ENCODE data around the gene BPIFB6. TPM values are rescaled to one million over a fixed set of nuclear protein-coding genes. Genes with fewer than 3 reads are reported as not detected.

The BPIFB6 gene
- total and polyA plus RNA-seq, 2 donors (not counting 3 experiments of a cell fraction or from before 2014, with no cell fraction given) = not detected

GRCh38 chr20:33021879-33022278, 9.6 kb upstream of the BPIFB6 start:
- no peaks in the 10 kb centered on the region for H3K9me3 ChIP-seq (replicated peaks; ENCODE audit: control insufficient read depth, insufficient read depth, low read length)
- intact Hi-C loops (cut with micrococcal nuclease) (no loop called here), dilution Hi-C loops (cut with MboI; ENCODE audit: extremely low pct_ligation_motif_present, low sequenced_read_pairs) (no loop called here)
- TF ChIP-seq POLR2AphosphoS5 (IDR thresholded peaks at IDR 0.05; ENCODE audit: insufficient read depth, low read depth, low read length) (no peak), FOS (IDR thresholded peaks at IDR 0.05; ENCODE audit: borderline replicate concordance, insufficient read depth, low read length) (no peak), JUN (IDR thresholded peaks at IDR 0.05; ENCODE audit: borderline replicate concordance, insufficient read depth, insufficient read length, low read depth) (no peak), MAX (IDR thresholded peaks at IDR 0.05; ENCODE audit: insufficient read depth, insufficient read length) (no peak), CTCF (IDR thresholded peaks at IDR 0.05; ENCODE audit: extremely low read depth in 1 of 2, insufficient read depth in 1 of 2, low read depth in 1 of 2, low read length in 2 of 2) (no peak), GATA2 (IDR thresholded peaks at IDR 0.05; ENCODE audit: insufficient read depth, insufficient read length, low read depth, low read length) (no peak), POLR2A (IDR thresholded peaks at IDR 0.05; ENCODE audit: low read depth, low read length) (no peak), EZH2 (IDR thresholded peaks at IDR 0.05; ENCODE audit: borderline replicate concordance, low read depth, low read length, severe bottlenecking) (no peak), MYC (IDR thresholded peaks at IDR 0.05; ENCODE audit: low read depth, low read length) (no peak)
- no peak overlapping the region for H3K27ac ChIP-seq (ENCODE audit: insufficient read depth, low read depth, low read length)
- H3K4me3 ChIP-seq (replicated peaks in 1 of 3; ENCODE audit: insufficient read depth in 1 of 3, low read depth in 1 of 3, low read length in 3 of 3) = no peak overlapping the region
- H3K27me3 ChIP-seq (ENCODE audit: control insufficient read depth in 2 of 2, insufficient read depth in 2 of 2, low read length in 2 of 2) = no peaks in the 10 kb centered on the region
- ChIA-PET CTCF (no interaction called here), POLR2A (no interaction called here)
- no peak overlapping the region for H3K9ac ChIP-seq (replicated peaks; ENCODE audit: extremely low read depth, insufficient read depth, low read length)
- H4K20me1 ChIP-seq (replicated peaks; ENCODE audit: control insufficient read depth, extremely low read depth, insufficient read depth, low read length) = no peaks in the 10 kb centered on the region
- H3K4me2 ChIP-seq (ENCODE audit: insufficient read depth, low read length) = no peak overlapping the region
- no peak overlapping the region for H2AFZ ChIP-seq (ENCODE audit: low read depth, low read length)
- DNase-seq (ENCODE audit: low read depth, low spot score) (no peak), FAIRE-seq (no peak)
- no TSS peak for BruUV-seq (replicated peaks)
- no peaks in the 10 kb centered on the region for H3K36me3 ChIP-seq (ENCODE audit: control insufficient read depth in 2 of 2, extremely low read depth in 1 of 2, insufficient read depth in 2 of 2, low read length in 2 of 2)
- H3K79me2 ChIP-seq (ENCODE audit: control insufficient read depth, insufficient read depth, low read length) = no peaks in the 10 kb centered on the region
- H3K9me1 ChIP-seq (replicated peaks; ENCODE audit: control insufficient read depth, extremely low read depth, insufficient read depth, low read length) = no peaks in the 10 kb centered on the region
- H3K4me1 ChIP-seq (ENCODE audit: control insufficient read depth, extremely low read depth, insufficient read depth, low read length) = no peaks in the 10 kb centered on the region

All from endothelial cell of umbilical vein (primary cell).